OCI-LY7 (cell line): Measurements from ENCODE around the gene KLHL13. TPM values are rescaled to one million over a fixed set of nuclear protein-coding genes. Genes with fewer than 3 reads are reported as not detected.

ENCODE experiments used
- BruUV-seq: library from RNA; stranded (reverse); fragments of 400-500 nt; replicated peaks from 2 replicates; lab custom pipeline; 2021; lab: Mats Ljungman, UMichigan
- CTCF ChIA-PET: fragments of 300-600 bp; sonication (Branson Sonifier 250); formaldehyde crosslinking; loops from one replicate; lab custom pipeline; 2022; ENCODE audit warnings: antibody characterized with exemption; ENCODE audit not compliant: unreplicated experiment; lab: Charles Lee
- POLR2A ChIA-PET: fragments of 300-600 bp; sonication (Branson Sonifier 250); formaldehyde crosslinking; loops from one replicate; lab custom pipeline; 2022; ENCODE audit warnings: antibody characterized with exemption; lab: Charles Lee
- DNase-seq: peaks from one replicate; pipeline ENCODE4 v3.0.0-alpha.2; 2015; ENCODE audit warnings: low spot score
- H2AFZ ChIP-seq: fragments of 200-600 bp; sonication (generic), shearing (Covaris generic); 2 replicates; pipeline ENCODE4 v1.6.1; 2014; ENCODE audit warnings: mild to moderate bottlenecking, antibody characterized with exemption, low read length, moderate library complexity
- H3K27ac ChIP-seq: fragments of 200-600 bp; sonication (generic); 2 replicates; pipeline ENCODE4 v1.5.1; 2014; ENCODE audit warnings: mixed run types, low read depth, mild to moderate bottlenecking, moderate library complexity, low read length, inconsistent platforms; ENCODE audit not compliant: poor library complexity, severe bottlenecking
- H3K36me3 ChIP-seq: fragments of 200-600 bp; sonication (generic); 2 replicates; pipeline ENCODE4 v1.6.1; 2014; ENCODE audit warnings: mild to moderate bottlenecking, antibody characterized with exemption, low read length, moderate library complexity, mixed read lengths; ENCODE audit not compliant: insufficient read depth
- H3K4me1 ChIP-seq: fragments of 200-600 bp; sonication (generic); 2 replicates; pipeline ENCODE4 v1.5.1; 2014; ENCODE audit warnings: mild to moderate bottlenecking, low read length; ENCODE audit not compliant: insufficient read depth, poor library complexity, severe bottlenecking
- H3K4me2 ChIP-seq: fragments of 200-600 bp; sonication (generic); 2 replicates; pipeline ENCODE4 v1.6.1; 2014; ENCODE audit warnings: mild to moderate bottlenecking, low read length
- H3K4me3 ChIP-seq: fragments of 200-600 bp; sonication (generic); 2 replicates; pipeline ENCODE4 v1.5.1; 2014; ENCODE audit warnings: mild to moderate bottlenecking, low read depth, low read length; ENCODE audit not compliant: poor library complexity, severe bottlenecking
- H3K79me2 ChIP-seq: fragments of 200-600 bp; sonication (generic); 2 replicates; pipeline ENCODE4 v1.6.1; 2016; ENCODE audit warnings: low read depth, mild to moderate bottlenecking, low read length, moderate library complexity, mixed read lengths; ENCODE audit not compliant: insufficient read depth
- H3K9me2 ChIP-seq: fragments of 200-600 bp; sonication (generic); 2 replicates; pipeline ENCODE4 v1.6.1; 2016; ENCODE audit warnings: mild to moderate bottlenecking, low read length, mixed read lengths; ENCODE audit not compliant: insufficient read depth
- H3K9me3 ChIP-seq: fragments of 200-600 bp; sonication (generic); 2 replicates; pipeline ENCODE4 v1.6.1; 2014; ENCODE audit warnings: mild to moderate bottlenecking, mixed run types, low read length, mixed read lengths
- H4K20me1 ChIP-seq: fragments of 200-600 bp; sonication (generic); 2 replicates; pipeline ENCODE4 v1.6.1; 2014; ENCODE audit warnings: mild to moderate bottlenecking, antibody characterized with exemption, low read length, moderate library complexity, mixed read lengths; ENCODE audit not compliant: insufficient read depth
- EZH2phosphoT487 ChIP-seq: fragments of 200-600 bp; sonication (generic); IDR thresholded peaks from 2 replicates; pipeline ENCODE4 v1.6.1; 2018; ENCODE audit warnings: low read depth, borderline replicate concordance, mild to moderate bottlenecking, mixed run types, antibody characterized with exemption, low read length, moderate library complexity, mixed read lengths
- intact Hi-C: fragments of 100-400 bp; cut with micrococcal nuclease; formaldehyde crosslinking; loops from one replicate; pipeline ENCODE4 v1.10.0; 2022; ENCODE audit not compliant: unreplicated experiment
- total RNA-seq, 2 experiments: library from RNA; depleted of rRNA in 1 of 2; stranded (reverse); fragments of >200 nt in 1 of 2; shearing (Covaris generic) in 1 of 2; gene quantifications; 2 replicates each; pipeline ENCODE4 v1.2.3, GENCODE V29; 2014 to 2022
- TF ChIP-seq, protein P1 (sequence below): fragments of 200-600 bp; sonication (generic); conservative IDR thresholded peaks from 2 replicates; pipeline ENCODE4 v1.5.1; 2014; ENCODE audit warnings: mild to moderate bottlenecking, antibody characterized with exemption, low read length, moderate library complexity, mixed read lengths

KLHL13 gene
- total RNA-seq, 2 experiments from 2014 or later, result not detected

DNA sequence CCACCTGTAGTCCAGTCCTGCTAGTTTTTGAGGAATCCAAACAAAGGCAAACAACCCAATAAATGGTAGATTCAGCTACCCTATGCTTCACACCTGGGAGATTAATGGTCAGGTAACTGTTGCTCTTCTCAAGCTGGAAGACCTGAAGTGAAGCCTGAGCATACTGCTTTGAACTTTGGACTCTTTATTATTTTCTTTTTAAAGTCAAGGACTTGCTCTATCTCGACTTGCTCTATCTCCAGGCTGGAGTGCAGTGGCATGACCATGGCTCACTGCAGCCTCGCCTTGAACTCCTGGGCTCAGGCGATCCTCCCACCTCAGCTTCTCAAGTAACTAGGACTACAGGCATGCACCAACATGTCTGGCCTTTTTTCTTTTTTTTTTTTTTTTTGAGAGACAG lies 14.7 kb upstream of the KLHL13 start:
- Histone ChIP-seq H3K4me3 (no peak overlapping the region), H3K9me2 (no peaks in the 10 kb centered on the region), H3K27ac (no peak overlapping the region), H3K4me2 (no peak overlapping the region), H2AFZ (no peak overlapping the region), H3K4me1 (no peaks in the 10 kb centered on the region), H3K79me2 (no peaks in the 10 kb centered on the region), H4K20me1 (no peaks in the 10 kb centered on the region), H3K36me3 (no peaks in the 10 kb centered on the region), H3K9me3 (no peaks in the 10 kb centered on the region)
- ChIA-PET POLR2A (no interaction called here), CTCF (no interaction called here)
- TF ChIP-seq, protein P1, sequence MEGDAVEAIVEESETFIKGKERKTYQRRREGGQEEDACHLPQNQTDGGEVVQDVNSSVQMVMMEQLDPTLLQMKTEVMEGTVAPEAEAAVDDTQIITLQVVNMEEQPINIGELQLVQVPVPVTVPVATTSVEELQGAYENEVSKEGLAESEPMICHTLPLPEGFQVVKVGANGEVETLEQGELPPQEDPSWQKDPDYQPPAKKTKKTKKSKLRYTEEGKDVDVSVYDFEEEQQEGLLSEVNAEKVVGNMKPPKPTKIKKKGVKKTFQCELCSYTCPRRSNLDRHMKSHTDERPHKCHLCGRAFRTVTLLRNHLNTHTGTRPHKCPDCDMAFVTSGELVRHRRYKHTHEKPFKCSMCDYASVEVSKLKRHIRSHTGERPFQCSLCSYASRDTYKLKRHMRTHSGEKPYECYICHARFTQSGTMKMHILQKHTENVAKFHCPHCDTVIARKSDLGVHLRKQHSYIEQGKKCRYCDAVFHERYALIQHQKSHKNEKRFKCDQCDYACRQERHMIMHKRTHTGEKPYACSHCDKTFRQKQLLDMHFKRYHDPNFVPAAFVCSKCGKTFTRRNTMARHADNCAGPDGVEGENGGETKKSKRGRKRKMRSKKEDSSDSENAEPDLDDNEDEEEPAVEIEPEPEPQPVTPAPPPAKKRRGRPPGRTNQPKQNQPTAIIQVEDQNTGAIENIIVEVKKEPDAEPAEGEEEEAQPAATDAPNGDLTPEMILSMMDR, result no peak
- no peak for TF ChIP-seq EZH2phosphoT487
- BruUV-seq, result no TSS peak
- intact Hi-C loops, result no loop called here
- no peak for DNase-seq

DNA sequence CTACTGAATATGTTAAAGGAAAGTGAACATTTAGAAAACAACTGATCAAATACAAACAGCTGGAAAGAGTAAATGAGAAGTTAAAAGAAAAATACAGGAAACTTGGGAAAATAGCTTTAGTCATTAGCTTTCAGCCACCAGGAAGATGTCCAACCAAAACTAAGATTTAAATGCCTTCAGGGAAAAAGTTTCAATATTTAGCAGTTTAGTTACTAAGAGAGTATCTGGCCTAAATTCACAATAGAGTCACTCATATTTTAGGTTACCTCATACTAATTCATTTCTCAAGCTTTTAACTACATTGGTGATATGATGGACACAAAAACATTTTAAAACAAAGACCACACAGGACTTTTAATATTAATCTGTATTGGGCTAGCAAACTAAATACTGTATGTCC lies 13.1 kb upstream of the KLHL13 start:
- no peaks in the 10 kb centered on the region for H3K9me3 ChIP-seq
- no TSS peak for BruUV-seq

DNA sequence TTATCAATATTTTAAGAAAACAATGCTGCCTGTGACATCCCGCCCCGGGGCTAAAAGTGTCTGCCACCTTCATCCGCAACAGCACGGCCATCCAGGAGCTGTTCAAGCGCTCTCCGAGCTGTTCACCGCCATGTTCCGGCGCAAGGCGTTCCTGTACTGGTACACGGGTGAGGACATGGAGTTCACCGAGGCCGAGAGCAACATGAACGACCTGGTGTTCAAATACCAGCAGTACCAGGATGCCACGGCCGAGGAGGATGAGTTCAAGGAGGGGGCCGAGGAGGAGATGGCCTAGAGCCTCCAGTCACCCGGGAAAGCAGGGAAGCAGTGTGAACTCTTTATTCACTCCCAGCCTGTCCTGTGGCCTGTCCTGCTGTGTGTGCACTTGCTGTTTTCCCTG lies 12.1 kb upstream of the KLHL13 start:
- no peaks in the 10 kb centered on the region for H3K4me1 ChIP-seq
- H3K4me3 ChIP-seq, result no peak overlapping the region
- no peaks in the 10 kb centered on the region for H3K9me2 ChIP-seq
- DNase-seq, result no peak
- TF ChIP-seq, protein P1, result no peak
- no peak for TF ChIP-seq EZH2phosphoT487
- POLR2A ChIA-PET, result no interaction called here
- H3K36me3 ChIP-seq, result no peaks in the 10 kb centered on the region
- intact Hi-C loops, result no loop called here
- H3K27ac ChIP-seq, result no peak overlapping the region
- BruUV-seq, result no TSS peak
- H3K9me3 ChIP-seq, result no peaks in the 10 kb centered on the region
- CTCF ChIA-PET, result no interaction called here
- no peaks in the 10 kb centered on the region for H3K79me2 ChIP-seq
- no peaks in the 10 kb centered on the region for H4K20me1 ChIP-seq
- H2AFZ ChIP-seq, result no peak overlapping the region
- no peak overlapping the region for H3K4me2 ChIP-seq

More for the DNA sequence above, 13.1 kb upstream of the KLHL13 start:
- no peaks in the 10 kb centered on the region for H3K9me2 ChIP-seq
- H3K27ac ChIP-seq, result no peak overlapping the region
- no peak overlapping the region for H3K4me2 ChIP-seq
- ChIA-PET CTCF (no interaction called here), POLR2A (no interaction called here)
- intact Hi-C loops, result no loop called here
- H3K79me2 ChIP-seq, result no peaks in the 10 kb centered on the region
- DNase-seq, result no peak
- TF ChIP-seq EZH2phosphoT487, result no peak
- TF ChIP-seq, protein P1, result no peak
- no peaks in the 10 kb centered on the region for H3K4me1 ChIP-seq
- H2AFZ ChIP-seq, result no peak overlapping the region
- no peaks in the 10 kb centered on the region for H4K20me1 ChIP-seq
- H3K36me3 ChIP-seq, result no peaks in the 10 kb centered on the region
- no peak overlapping the region for H3K4me3 ChIP-seq
